Measurements from ENCODE around the gene ASPSCR1. TPM values are rescaled to one million over a fixed set of nuclear protein-coding genes. Genes with fewer than 3 reads are reported as not detected.

ASPSCR1 gene
- 10 to 100 TPM; 20.6 to 41.3 TPM for total RNA-seq

- no peak for TF ChIP-seq CTCF (IDR thresholded peaks at IDR 0.05)
These were observed at the start of gene ASPSCR1 for GRCh38 chr17:81977211-81977808. Gene ASPSCR1 (plus strand): TSS chr17:81977629. CDS start chr17:81977647, 18 bp downstream.

GRCh38 chr17:81927653-81928543, 49.5 kb upstream of the ASPSCR1 start, which contains the start of gene MAFG:
Gene MAFG (minus strand): TSS chr17:81927735. CDS start chr17:81923185, 4,550 bp downstream.
- Histone ChIP-seq H3K9me3 (no peaks in the 10 kb centered on the region), H3K36me3 (no peaks in the 10 kb centered on the region), H3K4me3 (peak within 1 kb of the TSS; percentile 82), H3K27me3 (replicated peaks; ENCODE audit: insufficient read depth) (no peaks in the 10 kb centered on the region), H3K27ac (peak within 1 kb of the TSS; percentile 81 to 82), H3K4me1 (ENCODE audit: control insufficient read depth in 1 of 2, low read depth in 2 of 2) (peaks cover 29 to 43% of the 10 kb centered on the region in 2 donors)
- peak; percentile 78 for ATAC-seq (ENCODE audit: insufficient number of reproducible peaks, low FRiP score, low read depth)
- DNase-seq (ENCODE audit: low spot score) = peak; percentile 80
- peak; percentile 25 for TF ChIP-seq CTCF (IDR thresholded peaks at IDR 0.05)

More at GRCh38 chr17:81977211-81977808, at the start of gene ASPSCR1:
- Histone ChIP-seq H3K9me3 (no peaks in the 10 kb centered on the region), H3K27ac (peak within 1 kb of the TSS; percentile 79 to 87), H3K27me3 (replicated peaks; ENCODE audit: insufficient read depth) (no peaks in the 10 kb centered on the region), H3K36me3 (no peaks in the 10 kb centered on the region), H3K4me1 (ENCODE audit: control insufficient read depth in 1 of 2, low read depth in 2 of 2) (peaks cover 12 to 17% of the 10 kb centered on the region in 2 donors), H3K4me3 (peak within 1 kb of the TSS; percentile 98)
- ATAC-seq (ENCODE audit: insufficient number of reproducible peaks, low FRiP score, low read depth) (peak; percentile 89), DNase-seq (ENCODE audit: low spot score) (peak; percentile 52)

- H3K4me1 ChIP-seq (ENCODE audit: control insufficient read depth in 1 of 2, low read depth in 2 of 2) = peaks cover 24 to 35% of the 10 kb centered on the region in 2 donors
- no peaks in the 10 kb centered on the region for H3K27me3 ChIP-seq (replicated peaks; ENCODE audit: insufficient read depth)
- no peaks in the 10 kb centered on the region for H3K9me3 ChIP-seq
- no peaks in the 10 kb centered on the region for H3K36me3 ChIP-seq
- H3K27ac ChIP-seq = no peak overlapping the region
- ATAC-seq (ENCODE audit: insufficient number of reproducible peaks, low FRiP score, low read depth) (no peak), DNase-seq (ENCODE audit: low spot score) (no peak)
- H3K4me3 ChIP-seq = peak overlapping the region; percentile 75
- no peak for TF ChIP-seq CTCF (IDR thresholded peaks at IDR 0.05)
These were observed 48.7 kb upstream of the ASPSCR1 start for GRCh38 chr17:81928544-81929252.

GRCh38 chr17:81929253-81930141, 47.9 kb upstream of the ASPSCR1 start:
- no peak for ATAC-seq (ENCODE audit: insufficient number of reproducible peaks, low FRiP score, low read depth)

More at GRCh38 chr17:81929253-81930141, 47.9 kb upstream of the ASPSCR1 start:
- Histone ChIP-seq H3K9me3 (no peaks in the 10 kb centered on the region), H3K27ac (no peak overlapping the region), H3K4me1 (ENCODE audit: control insufficient read depth in 1 of 2, low read depth in 2 of 2) (peaks cover 19 to 27% of the 10 kb centered on the region in 2 donors), H3K4me3 (no peak overlapping the region), H3K27me3 (replicated peaks; ENCODE audit: insufficient read depth) (no peaks in the 10 kb centered on the region), H3K36me3 (no peaks in the 10 kb centered on the region)
- no peak for TF ChIP-seq CTCF (IDR thresholded peaks at IDR 0.05)
- DNase-seq (ENCODE audit: low spot score) = no peak

Measured in thoracic aorta (tissue), 2 donors.